HepG2 (cell line): ENCODE results near the gene NENF. TPM values are rescaled to one million over a fixed set of nuclear protein-coding genes. Genes with fewer than 3 reads are reported as not detected.

Source experiments
- ATF7 ChIP-seq, 2 experiments: fragments of 450-650 bp in 1 of 2; sonication (generic) in 1 of 2; formaldehyde crosslinking in 1 of 2; IDR thresholded peaks; 2 replicates each; pipeline versions ENCODE4 v1.4.0 to v1.6.1; 2016 to 2020; ENCODE audit warnings: antibody characterized with exemption in 1 of 2, mild to moderate bottlenecking in 1 of 2, missing genetic modification reagents in 1 of 2
- EP300 ChIP-seq, 3 experiments: sonication (generic) in 1 of 3; formaldehyde crosslinking in 1 of 3; IDR thresholded peaks; 2 replicates each; pipeline versions ENCODE4 v1.5.1 to v1.6.1; 2011 to 2020; ENCODE audit warnings: low read depth in 2 of 3, low read length in 2 of 3, borderline replicate concordance in 1 of 3, improper control_type of control experiment in 1 of 3, mild to moderate bottlenecking in 1 of 3, missing genetic modification reagents in 1 of 3, moderate library complexity in 1 of 3
- EZH2 ChIP-seq: conservative IDR thresholded peaks from 2 replicates; pipeline ENCODE4 v1.6.1; 2012; ENCODE audit warnings: mild to moderate bottlenecking, low read depth, low read length, moderate library complexity
- FOXP1 ChIP-seq, 2 experiments: fragments of 450-650 bp in 1 of 2; IDR thresholded peaks; 2 replicates each; pipeline ENCODE4 v1.6.1; 2017 to 2018; ENCODE audit warnings: antibody characterized with exemption in 1 of 2
- HDAC1 ChIP-seq: sonication (generic); formaldehyde crosslinking; IDR thresholded peaks from 2 replicates; pipeline ENCODE4 v1.5.1; 2020; ENCODE audit warnings: mild to moderate bottlenecking, missing genetic modification reagents
- HOXA7 ChIP-seq: sonication (generic); formaldehyde crosslinking; IDR thresholded peaks from 2 replicates; pipeline ENCODE4 v1.8.1; 2022; ENCODE audit warnings: mild to moderate bottlenecking, missing genetic modification reagents, moderate library complexity
- KDM5A ChIP-seq: fragments of 200-600 bp; sonication (generic); IDR thresholded peaks from 2 replicates; pipeline ENCODE4 v1.7.0; 2018; ENCODE audit warnings: antibody characterized with exemption, mild to moderate bottlenecking, low read length, borderline replicate concordance
- ONECUT2 ChIP-seq: sonication (generic); formaldehyde crosslinking; IDR thresholded peaks from 2 replicates; pipeline ENCODE4 v1.4.0; 2020; ENCODE audit warnings: missing genetic modification reagents
- SETDB1 ChIP-seq: sonication (generic); formaldehyde crosslinking; IDR thresholded peaks from 2 replicates; pipeline ENCODE4 v1.5.1; 2020; ENCODE audit warnings: missing genetic modification reagents, mild to moderate bottlenecking, borderline replicate concordance
- TGIF2 ChIP-seq: IDR thresholded peaks from 2 replicates; pipeline ENCODE4 v1.6.1; 2016; ENCODE audit warnings: control low read depth, missing compliant biosample characterization
- TOE1 ChIP-seq: sonication (generic); formaldehyde crosslinking; IDR thresholded peaks from 2 replicates; pipeline ENCODE4 v1.4.0; 2020; ENCODE audit warnings: mild to moderate bottlenecking, missing genetic modification reagents
- ZNF552 ChIP-seq: sonication (generic); formaldehyde crosslinking; IDR thresholded peaks from 2 replicates; pipeline ENCODE4 v1.9.0; 2022; ENCODE audit warnings: missing genetic modification reagents, mild to moderate bottlenecking, borderline replicate concordance
- ZNF773 ChIP-seq: sonication (generic); formaldehyde crosslinking; IDR thresholded peaks from 2 replicates; pipeline ENCODE4 v1.4.0; 2020; ENCODE audit warnings: missing genetic modification reagents, borderline replicate concordance
- polyA plus RNA-seq, 8 experiments: library from polyadenylated mRNA; depleted of rRNA in 3 of 8; stranded (reverse) in 7 of 8; unstranded in 1 of 8; fragments of >200 nt; fragmentation: Illumina TruSeq in 4 of 8; extraction: Trizol in 4 of 8; gene quantifications; 2 replicates each; pipeline versions ENCODE4 v1.2.1 to v1.2.3, GENCODE V29; 2011 to 2016; ENCODE audit warnings: low read depth in 4 of 8, missing spikeins in 1 of 8, mixed read lengths in 1 of 8; ENCODE audit not compliant: insufficient read depth in 1 of 8
- total RNA-seq, 5 experiments: library from RNA; depleted of rRNA; stranded (reverse); fragments of >200 nt; fragmentation: Illumina TruSeq; extraction: Trizol; gene quantifications; 2 replicates each; pipeline ENCODE4 v1.2.3, GENCODE V29; 2016; ENCODE audit warnings: low read depth in 1 of 5
- TF ChIP-seq, protein P1 (sequence below): IDR thresholded peaks from 2 replicates; pipeline ENCODE4 v1.6.1; 2016
- TF ChIP-seq, protein P2 (sequence below): sonication (generic); formaldehyde crosslinking; IDR thresholded peaks from 2 replicates; pipeline ENCODE4 v1.4.0; 2020; ENCODE audit warnings: mild to moderate bottlenecking, missing genetic modification reagents, borderline replicate concordance
- TF ChIP-seq, protein P3 (sequence below): sonication (generic); formaldehyde crosslinking; IDR thresholded peaks from 2 replicates; pipeline ENCODE4 v1.5.0; 2020; ENCODE audit warnings: missing genetic modification reagents
- TF ChIP-seq, protein P4 (sequence below): sonication (generic); formaldehyde crosslinking; IDR thresholded peaks from 2 replicates; pipeline ENCODE4 v1.8.0; 2022; ENCODE audit warnings: low read depth, missing genetic modification reagents
- TF ChIP-seq, protein P5 (sequence below), 2 experiments: fragments of 450-650 bp in 1 of 2; sonication (generic) in 1 of 2; formaldehyde crosslinking; IDR thresholded peaks; 2 replicates each; pipeline versions ENCODE4 v1.5.0 to v1.8.0; 2020 to 2022; ENCODE audit warnings: mild to moderate bottlenecking in 1 of 2, missing genetic modification reagents in 1 of 2

The NENF gene
- total and polyA plus RNA-seq, 2 of the 13 experiments (the other 11 are each of a cell fraction or from before 2014, with no cell fraction given) = 31.7 to 40.4 TPM

DNA sequence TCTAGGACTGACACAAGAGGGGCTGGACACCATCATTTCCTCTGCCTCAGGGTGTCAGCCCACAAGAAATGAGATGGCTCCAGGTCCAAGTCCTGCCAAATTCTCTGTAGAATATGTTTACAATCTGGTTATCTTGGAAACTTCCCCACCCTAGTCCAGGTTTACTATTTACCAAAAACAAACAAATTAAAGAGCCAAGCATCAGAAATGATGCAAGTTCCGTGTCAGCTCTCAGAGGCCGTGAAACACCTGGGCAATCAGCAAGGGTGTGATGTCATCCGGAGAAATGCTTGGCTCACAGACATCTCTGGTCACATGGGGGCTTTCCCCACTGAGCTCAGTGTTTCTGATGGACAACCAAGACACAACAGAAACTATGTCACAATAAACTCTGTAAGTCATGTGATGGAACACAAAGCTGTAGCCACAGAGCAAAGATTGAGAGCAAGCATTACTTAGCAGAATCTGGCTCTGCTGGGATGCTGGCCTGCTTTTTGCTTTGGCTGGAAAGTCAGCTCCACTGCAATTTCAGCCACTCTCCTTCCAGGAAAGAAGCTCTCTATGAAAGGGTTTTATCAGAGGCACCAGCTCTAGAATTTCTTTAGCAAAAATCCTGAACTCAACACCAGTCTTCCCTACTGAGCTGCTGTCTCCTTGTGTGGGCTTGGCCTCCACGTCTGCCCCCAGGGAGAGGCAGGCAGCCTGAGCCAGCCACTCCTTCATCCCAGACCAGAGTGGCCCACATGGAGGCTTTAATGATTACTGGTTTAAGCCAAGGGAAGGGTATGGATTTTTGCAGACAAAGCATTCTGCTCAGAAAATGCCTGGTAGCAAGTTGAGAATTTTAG lies 55.9 kb downstream of the NENF start (continued):
- TF ChIP-seq TGIF2 (CRISPR knock-in tag) (no peak), EZH2 (no peak), ZNF773 (CRISPR knock-in tag) (no peak), ONECUT2 (no peak), FOXP1 (IDR thresholded peaks at IDR 0.05) (no peak), FOXP1 (CRISPR knock-in tag; IDR thresholded peaks at IDR 0.05) (peak; percentile 9; the same call in 1 of the 2 replicates), SETDB1 (CRISPR knock-in tag) (no peak), TOE1 (CRISPR knock-in tag) (no peak), HOXA7 (CRISPR knock-in tag) (no peak), ATF7 (IDR thresholded peaks at IDR 0.05) (peak; percentile 30; the same call in 1 of the 2 replicates), ATF7 (CRISPR knock-in tag; IDR thresholded peaks at IDR 0.05) (no peak), ZNF552 (CRISPR knock-in tag) (no peak), HDAC1 (no peak), EP300 (IDR thresholded peaks at IDR 0.05; ENCODE audit: low read depth in 2 of 2, low read length in 2 of 2) (peak in 1 of 2 experiments; percentile 17; a peak in 1 of 4 replicates), EP300 (CRISPR knock-in tag; IDR thresholded peaks at IDR 0.05; ENCODE audit: borderline replicate concordance) (no peak), KDM5A (no peak)
- TF ChIP-seq, protein P1, sequence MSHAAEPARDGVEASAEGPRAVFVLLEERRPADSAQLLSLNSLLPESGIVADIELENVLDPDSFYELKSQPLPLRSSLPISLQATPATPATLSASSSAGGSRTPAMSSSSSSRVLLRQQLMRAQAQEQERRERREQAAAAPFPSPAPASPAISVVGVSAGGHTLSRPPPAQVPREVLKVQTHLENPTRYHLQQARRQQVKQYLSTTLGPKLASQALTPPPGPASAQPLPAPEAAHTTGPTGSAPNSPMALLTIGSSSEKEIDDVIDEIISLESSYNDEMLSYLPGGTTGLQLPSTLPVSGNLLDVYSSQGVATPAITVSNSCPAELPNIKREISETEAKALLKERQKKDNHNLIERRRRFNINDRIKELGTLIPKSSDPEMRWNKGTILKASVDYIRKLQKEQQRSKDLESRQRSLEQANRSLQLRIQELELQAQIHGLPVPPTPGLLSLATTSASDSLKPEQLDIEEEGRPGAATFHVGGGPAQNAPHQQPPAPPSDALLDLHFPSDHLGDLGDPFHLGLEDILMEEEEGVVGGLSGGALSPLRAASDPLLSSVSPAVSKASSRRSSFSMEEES (CRISPR knock-in tag) = no peak
- TF ChIP-seq, protein P2, sequence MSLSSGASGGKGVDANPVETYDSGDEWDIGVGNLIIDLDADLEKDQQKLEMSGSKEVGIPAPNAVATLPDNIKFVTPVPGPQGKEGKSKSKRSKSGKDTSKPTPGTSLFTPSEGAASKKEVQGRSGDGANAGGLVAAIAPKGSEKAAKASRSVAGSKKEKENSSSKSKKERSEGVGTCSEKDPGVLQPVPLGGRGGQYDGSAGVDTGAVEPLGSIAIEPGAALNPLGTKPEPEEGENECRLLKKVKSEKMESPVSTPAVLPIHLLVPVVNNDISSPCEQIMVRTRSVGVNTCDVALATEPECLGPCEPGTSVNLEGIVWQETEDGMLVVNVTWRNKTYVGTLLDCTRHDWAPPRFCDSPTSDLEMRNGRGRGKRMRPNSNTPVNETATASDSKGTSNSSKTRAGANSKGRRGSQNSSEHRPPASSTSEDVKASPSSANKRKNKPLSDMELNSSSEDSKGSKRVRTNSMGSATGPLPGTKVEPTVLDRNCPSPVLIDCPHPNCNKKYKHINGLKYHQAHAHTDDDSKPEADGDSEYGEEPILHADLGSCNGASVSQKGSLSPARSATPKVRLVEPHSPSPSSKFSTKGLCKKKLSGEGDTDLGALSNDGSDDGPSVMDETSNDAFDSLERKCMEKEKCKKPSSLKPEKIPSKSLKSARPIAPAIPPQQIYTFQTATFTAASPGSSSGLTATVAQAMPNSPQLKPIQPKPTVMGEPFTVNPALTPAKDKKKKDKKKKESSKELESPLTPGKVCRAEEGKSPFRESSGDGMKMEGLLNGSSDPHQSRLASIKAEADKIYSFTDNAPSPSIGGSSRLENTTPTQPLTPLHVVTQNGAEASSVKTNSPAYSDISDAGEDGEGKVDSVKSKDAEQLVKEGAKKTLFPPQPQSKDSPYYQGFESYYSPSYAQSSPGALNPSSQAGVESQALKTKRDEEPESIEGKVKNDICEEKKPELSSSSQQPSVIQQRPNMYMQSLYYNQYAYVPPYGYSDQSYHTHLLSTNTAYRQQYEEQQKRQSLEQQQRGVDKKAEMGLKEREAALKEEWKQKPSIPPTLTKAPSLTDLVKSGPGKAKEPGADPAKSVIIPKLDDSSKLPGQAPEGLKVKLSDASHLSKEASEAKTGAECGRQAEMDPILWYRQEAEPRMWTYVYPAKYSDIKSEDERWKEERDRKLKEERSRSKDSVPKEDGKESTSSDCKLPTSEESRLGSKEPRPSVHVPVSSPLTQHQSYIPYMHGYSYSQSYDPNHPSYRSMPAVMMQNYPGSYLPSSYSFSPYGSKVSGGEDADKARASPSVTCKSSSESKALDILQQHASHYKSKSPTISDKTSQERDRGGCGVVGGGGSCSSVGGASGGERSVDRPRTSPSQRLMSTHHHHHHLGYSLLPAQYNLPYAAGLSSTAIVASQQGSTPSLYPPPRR = no peak
- TF ChIP-seq, protein P3, sequence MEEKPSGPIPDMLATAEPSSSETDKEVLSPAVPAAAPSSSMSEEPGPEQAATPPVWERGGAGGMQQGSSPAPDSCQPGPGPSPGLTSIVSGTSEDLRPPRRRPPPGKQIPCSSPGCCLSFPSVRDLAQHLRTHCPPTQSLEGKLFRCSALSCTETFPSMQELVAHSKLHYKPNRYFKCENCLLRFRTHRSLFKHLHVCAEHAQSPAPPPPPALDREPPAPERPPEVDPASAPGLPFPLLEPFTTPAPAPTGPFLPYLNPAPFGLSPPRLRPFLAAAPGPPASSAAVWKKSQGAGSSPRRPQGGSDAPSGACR (CRISPR knock-in tag) = no peak
- TF ChIP-seq, protein P4, sequence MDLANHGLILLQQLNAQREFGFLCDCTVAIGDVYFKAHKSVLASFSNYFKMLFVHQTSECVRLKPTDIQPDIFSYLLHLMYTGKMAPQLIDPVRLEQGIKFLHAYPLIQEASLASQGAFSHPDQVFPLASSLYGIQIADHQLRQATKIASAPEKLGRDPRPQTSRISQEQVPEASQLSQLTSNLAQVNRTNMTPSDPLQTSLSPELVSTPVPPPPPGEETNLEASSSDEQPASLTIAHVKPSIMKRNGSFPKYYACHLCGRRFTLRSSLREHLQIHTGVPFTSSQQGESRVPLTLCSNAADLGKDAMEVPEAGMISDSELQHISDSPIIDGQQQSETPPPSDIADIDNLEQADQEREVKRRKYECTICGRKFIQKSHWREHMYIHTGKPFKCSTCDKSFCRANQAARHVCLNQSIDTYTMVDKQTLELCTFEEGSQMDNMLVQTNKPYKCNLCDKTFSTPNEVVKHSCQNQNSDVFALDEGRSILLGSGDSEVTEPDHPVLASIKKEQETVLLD (CRISPR knock-in tag) = no peak
- TF ChIP-seq, protein P5, sequence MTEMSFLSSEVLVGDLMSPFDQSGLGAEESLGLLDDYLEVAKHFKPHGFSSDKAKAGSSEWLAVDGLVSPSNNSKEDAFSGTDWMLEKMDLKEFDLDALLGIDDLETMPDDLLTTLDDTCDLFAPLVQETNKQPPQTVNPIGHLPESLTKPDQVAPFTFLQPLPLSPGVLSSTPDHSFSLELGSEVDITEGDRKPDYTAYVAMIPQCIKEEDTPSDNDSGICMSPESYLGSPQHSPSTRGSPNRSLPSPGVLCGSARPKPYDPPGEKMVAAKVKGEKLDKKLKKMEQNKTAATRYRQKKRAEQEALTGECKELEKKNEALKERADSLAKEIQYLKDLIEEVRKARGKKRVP (CRISPR knock-in tag; IDR thresholded peaks at IDR 0.05) = peak in 1 of 2 experiments; percentile 90; a peak in 2 of 4 replicates
